ENCODE data around the gene RPP38. TPM values are rescaled to one million over a fixed set of nuclear protein-coding genes. Genes with fewer than 3 reads are reported as not detected.

RPP38 gene
- total and polyA plus RNA-seq, 2 of the 8 experiments (the other 6 are each of a cell fraction or from before 2014, with no cell fraction given): 20.8 to 23.3 TPM

DNA sequence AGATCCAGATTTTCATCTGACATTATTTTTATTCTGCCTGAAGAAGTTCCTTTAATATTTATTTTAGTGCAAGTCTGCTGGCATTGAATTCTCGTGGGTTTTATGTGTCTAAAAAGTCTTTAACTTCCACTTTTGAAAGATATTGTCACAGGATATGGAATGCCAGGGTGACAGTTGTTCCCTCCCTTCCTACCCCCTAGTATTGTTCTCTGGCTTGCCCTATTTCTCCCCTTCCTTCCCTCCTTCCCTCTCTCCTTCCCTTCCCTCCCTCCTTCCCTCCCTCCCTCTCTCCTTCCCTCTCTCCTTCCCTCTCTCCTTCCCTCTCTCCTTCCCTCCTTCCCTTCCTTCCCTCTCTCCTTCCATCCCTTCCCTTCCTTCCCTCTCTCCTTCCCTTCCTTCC is 38.5 kb upstream of the RPP38 start:
- H3K79me1 ChIP-seq (ENCODE audit: low read depth, low read length): no peaks in the 10 kb centered on the region
- TF ChIP-seq GTF2F1 (IDR thresholded peaks at IDR 0.05; ENCODE audit: borderline replicate concordance, low read depth, low read length) (no peak), ASH2L (IDR thresholded peaks at IDR 0.05; ENCODE audit: low read length) (no peak), TAF7 (optimal IDR thresholded peaks at IDR 0.05; ENCODE audit: borderline replicate concordance, low read depth, low read length) (no peak), ZNF274 (IDR thresholded peaks at IDR 0.05; ENCODE audit: borderline replicate concordance, extremely low read depth, low read length) (no peak), KDM4A (IDR thresholded peaks at IDR 0.05; ENCODE audit: low read depth, low read length, severe bottlenecking) (no peak), SIRT6 (IDR thresholded peaks at IDR 0.05; ENCODE audit: low read length) (no peak)
- TF ChIP-seq, protein P1, sequence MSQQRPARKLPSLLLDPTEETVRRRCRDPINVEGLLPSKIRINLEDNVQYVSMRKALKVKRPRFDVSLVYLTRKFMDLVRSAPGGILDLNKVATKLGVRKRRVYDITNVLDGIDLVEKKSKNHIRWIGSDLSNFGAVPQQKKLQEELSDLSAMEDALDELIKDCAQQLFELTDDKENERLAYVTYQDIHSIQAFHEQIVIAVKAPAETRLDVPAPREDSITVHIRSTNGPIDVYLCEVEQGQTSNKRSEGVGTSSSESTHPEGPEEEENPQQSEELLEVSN (IDR thresholded peaks at IDR 0.05): no peak
- TF ChIP-seq, protein P2, sequence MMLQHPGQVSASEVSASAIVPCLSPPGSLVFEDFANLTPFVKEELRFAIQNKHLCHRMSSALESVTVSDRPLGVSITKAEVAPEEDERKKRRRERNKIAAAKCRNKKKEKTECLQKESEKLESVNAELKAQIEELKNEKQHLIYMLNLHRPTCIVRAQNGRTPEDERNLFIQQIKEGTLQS (IDR thresholded peaks at IDR 0.05; ENCODE audit: insufficient read depth, low read depth, low read length): no peak
- WGBS, 2 experiments (ENCODE audit: extremely low coverage in 1 of 2, insufficient coverage in 1 of 2, insufficient read length in 1 of 2, insufficient replicate concordance in 2 of 2, low coverage in 1 of 2, low lambda C conversion rate in 2 of 2, missing lambda C conversion rate in 1 of 2): 92% methylated on average over 1 of the region's 1 CpG; no CpG with 5 or more reads in 1 of the 2 experiments

More for the DNA sequence above, 38.5 kb upstream of the RPP38 start:
- Histone ChIP-seq H3K18ac (ENCODE audit: extremely low read depth, low read length) (no peak overlapping the region), H3K9ac (replicated peaks in 1 of 4; ENCODE audit: extremely low read depth in 1 of 4, low read depth in 3 of 4, low read length in 3 of 4) (no peak overlapping the region), H3K79me2 (ENCODE audit: control insufficient read depth in 1 of 2, insufficient read depth in 2 of 2, low read length in 2 of 2) (no peaks in the 10 kb centered on the region), H3K4ac (replicated peaks; ENCODE audit: insufficient read length, low read depth, low read length) (no peak overlapping the region), H3K23me2 (ENCODE audit: low read depth, low read length) (no peaks in the 10 kb centered on the region), H2BK120ac (replicated peaks; ENCODE audit: low read depth, low read length) (no peak overlapping the region), H3K23ac (ENCODE audit: insufficient read length) (no peak overlapping the region), H3K9me3 (ENCODE audit: insufficient read depth in 2 of 2, low read depth in 1 of 2, low read length in 1 of 2) (no peaks in the 10 kb centered on the region), H4K91ac (replicated peaks; ENCODE audit: insufficient read length, low read length) (no peak overlapping the region), H3K27ac (ENCODE audit: low read depth, low read length) (no peak overlapping the region), H2AFZ (ENCODE audit: low read length) (no peak overlapping the region), H4K8ac (ENCODE audit: extremely low read depth, insufficient read depth, low read length) (no peak overlapping the region), H3K56ac (replicated peaks; ENCODE audit: insufficient read length, low read depth, low read length) (no peak overlapping the region), H2AK5ac (ENCODE audit: low read depth, low read length) (no peak overlapping the region), H2BK5ac (ENCODE audit: low read depth, low read length) (no peak overlapping the region), H3K36me3 (ENCODE audit: control insufficient read depth in 2 of 4, insufficient read depth in 4 of 4, low read length in 3 of 4) (no peaks in the 10 kb centered on the region), H3K14ac (ENCODE audit: insufficient read length) (no peak overlapping the region), H2BK12ac (ENCODE audit: low read depth, low read length) (no peak overlapping the region), H3K4me1 (replicated peaks in 1 of 4; ENCODE audit: control insufficient read depth in 3 of 4, insufficient read depth in 4 of 4, low read length in 3 of 4) (no peaks in the 10 kb centered on the region), H3K4me3 (ENCODE audit: extremely low read depth in 1 of 4, insufficient read depth in 2 of 4, low read depth in 3 of 4, low read length in 4 of 4) (no peak overlapping the region), H3K4me2 (ENCODE audit: insufficient read depth in 1 of 2, low read depth in 2 of 2, low read length in 2 of 2) (no peak overlapping the region), H2BK20ac (ENCODE audit: low read length) (no peak overlapping the region), H4K20me1 (replicated peaks in 1 of 2; ENCODE audit: control insufficient read depth in 1 of 2, insufficient read depth in 2 of 2, low read length in 2 of 2) (no peaks in the 10 kb centered on the region), H2BK15ac (ENCODE audit: low read length) (no peak overlapping the region), H3K27me3 (replicated peaks in 1 of 4; ENCODE audit: control insufficient read depth in 3 of 4, extremely low read depth in 1 of 4, insufficient read depth in 3 of 4, low read length in 3 of 4) (no peaks in the 10 kb centered on the region), H4K5ac (ENCODE audit: insufficient read length, low read depth, low read length) (no peak overlapping the region)
- FAIRE-seq: no peak
- POLR2A ChIA-PET (ENCODE audit: partially characterized antibody): no interaction called here
- no peak for DNase-seq (ENCODE audit: low read depth in 1 of 2, low spot score in 2 of 2)
- CTCF ChIA-PET (ENCODE audit: partially characterized antibody): no interaction called here
